Left ventricle myocardium inferior (tissue), 1 donor: ENCODE results near the gene EHBP1. TPM values are rescaled to one million over a fixed set of nuclear protein-coding genes. Genes with fewer than 3 reads are reported as not detected.

Experiments
- DNase-seq: peaks from one replicate; pipeline ENCODE4 v3.0.0-alpha.2; 2020
- H3K27ac ChIP-seq: fragments of 200-600 bp; replicated peaks from 2 replicates; pipeline ENCODE4 v1.8.0; 2021
- H3K27me3 ChIP-seq: fragments of 200-600 bp; 2 replicates; pipeline ENCODE4 v1.8.0; 2021; ENCODE audit warnings: low read depth
- H3K36me3 ChIP-seq: fragments of 200-600 bp; 2 replicates; pipeline ENCODE4 v1.8.0; 2021
- H3K4me1 ChIP-seq: fragments of 200-600 bp; 2 replicates; pipeline ENCODE4 v1.8.0; 2021
- H3K4me3 ChIP-seq: fragments of 200-600 bp; 2 replicates; pipeline ENCODE4 v1.8.0; 2021; ENCODE audit warnings: mild to moderate bottlenecking, moderate library complexity
- H3K9me3 ChIP-seq: fragments of 200-600 bp; replicated peaks from 2 replicates; pipeline ENCODE4 v1.8.0; 2021
- CTCF ChIP-seq: fragments of 200-600 bp; IDR thresholded peaks from 2 replicates; pipeline ENCODE4 v1.8.0; 2021; ENCODE audit warnings: antibody characterized with exemption, mild to moderate bottlenecking, borderline replicate concordance
- intact Hi-C: fragments of 100-400 bp; cut with micrococcal nuclease; formaldehyde crosslinking; loops from one replicate; pipeline ENCODE4 v1.11.0; 2022
- total RNA-seq: library from RNA; stranded (reverse); fragmentation: NEBNext Ultra II Directional; extraction: Animal tissue kit (Norgen Biotek cat#: 25700); gene quantifications from one replicate; pipeline ENCODE4 v1.2.1, GENCODE V29; 2021
- donor health status: DM: no; HTN: yes; CAD: no; lungs with severe emphysema.

EHBP1 gene
- total RNA-seq, 1 donor from 2014 or later: 20.4 TPM

- Histone ChIP-seq H3K36me3 (peaks cover 13% of the 10 kb centered on the region), H3K4me3 (no peak overlapping the region), H3K27me3 (no peaks in the 10 kb centered on the region), H3K9me3 (no peaks in the 10 kb centered on the region), H3K27ac (no peak overlapping the region), H3K4me1 (peaks cover 9% of the 10 kb centered on the region)
- no peak for TF ChIP-seq CTCF
- intact Hi-C loops: no loop called here
- DNase-seq: no peak
These were observed 295.3 kb downstream of the EHBP1 start for GRCh38 chr2:63000801-63001200.

GRCh38 chr2:63001576-63001975 lies 296.1 kb downstream of the EHBP1 start:
- peaks cover 9% of the 10 kb centered on the region for H3K4me1 ChIP-seq
- no peaks in the 10 kb centered on the region for H3K9me3 ChIP-seq
- TF ChIP-seq CTCF: no peak
- H3K27me3 ChIP-seq: no peaks in the 10 kb centered on the region
- no peak overlapping the region for H3K4me3 ChIP-seq
- no peak overlapping the region for H3K27ac ChIP-seq
- intact Hi-C loops: no loop called here
- peaks cover 7% of the 10 kb centered on the region for H3K36me3 ChIP-seq
- DNase-seq: no peak

GRCh38 chr2:63003351-63003750 lies 297.8 kb downstream of the EHBP1 start:
- H3K9me3 ChIP-seq: no peaks in the 10 kb centered on the region
- H3K4me3 ChIP-seq: no peak overlapping the region
- intact Hi-C loops: no loop called here
- no peak for TF ChIP-seq CTCF
- H3K27ac ChIP-seq: no peak overlapping the region
- DNase-seq: no peak
- no peaks in the 10 kb centered on the region for H3K27me3 ChIP-seq
- peaks cover 9% of the 10 kb centered on the region for H3K4me1 ChIP-seq
- H3K36me3 ChIP-seq: no peaks in the 10 kb centered on the region

GRCh38 chr2:63007813-63008458 lies 302.4 kb downstream of the EHBP1 start:
- intact Hi-C loops: no loop called here
- H3K4me3 ChIP-seq: no peak overlapping the region
- H3K36me3 ChIP-seq: no peaks in the 10 kb centered on the region
- H3K4me1 ChIP-seq: peaks cover 6% of the 10 kb centered on the region
- no peak for DNase-seq
- no peak overlapping the region for H3K27ac ChIP-seq
- H3K27me3 ChIP-seq: no peaks in the 10 kb centered on the region
- TF ChIP-seq CTCF: no peak
- H3K9me3 ChIP-seq: no peaks in the 10 kb centered on the region

GRCh38 chr2:63008838-63009237 lies 303.3 kb downstream of the EHBP1 start:
- Histone ChIP-seq H3K9me3 (no peaks in the 10 kb centered on the region), H3K36me3 (peaks cover under 1% of the 10 kb centered on the region), H3K27ac (no peak overlapping the region), H3K4me3 (no peak overlapping the region), H3K4me1 (peaks cover 6% of the 10 kb centered on the region), H3K27me3 (no peaks in the 10 kb centered on the region)
- no peak for TF ChIP-seq CTCF
- no peak for DNase-seq
- intact Hi-C loops: no loop called here
